T-helper 2 cell treated with Interferon-gamma antibody and Interleukin-4, amounts not matched to agents 5 μg/mL and 100 μg/mL, for 36 hours (primary cell): ENCODE measurements around the gene ROBO2.

Source experiments
- DNase-seq: peaks from one replicate; pipeline ENCODE4 v3.0.0; 2021; ENCODE audit warnings: low spot score
- H3K27ac Mint-ChIP-seq: one replicate; pipeline ENCODE4 v1.8.0; 2021; ENCODE audit warnings: mild to moderate bottlenecking, mixed read lengths
- H3K27me3 Mint-ChIP-seq: one replicate; pipeline ENCODE4 v1.8.0; 2021; ENCODE audit warnings: low read depth, mixed read lengths
- H3K36me3 Mint-ChIP-seq: one replicate; pipeline ENCODE4 v1.8.0; 2021; ENCODE audit warnings: low read depth, mixed read lengths
- H3K4me1 Mint-ChIP-seq: one replicate; pipeline ENCODE4 v1.8.0; 2021; ENCODE audit warnings: low read depth, mixed read lengths
- H3K4me3 Mint-ChIP-seq: one replicate; pipeline ENCODE4 v1.8.0; 2022; ENCODE audit warnings: mild to moderate bottlenecking, moderate library complexity, mixed read lengths
- H3K9me3 Mint-ChIP-seq: one replicate; pipeline ENCODE4 v1.8.0; 2021; ENCODE audit warnings: mixed read lengths

The ROBO2 gene

DNA sequence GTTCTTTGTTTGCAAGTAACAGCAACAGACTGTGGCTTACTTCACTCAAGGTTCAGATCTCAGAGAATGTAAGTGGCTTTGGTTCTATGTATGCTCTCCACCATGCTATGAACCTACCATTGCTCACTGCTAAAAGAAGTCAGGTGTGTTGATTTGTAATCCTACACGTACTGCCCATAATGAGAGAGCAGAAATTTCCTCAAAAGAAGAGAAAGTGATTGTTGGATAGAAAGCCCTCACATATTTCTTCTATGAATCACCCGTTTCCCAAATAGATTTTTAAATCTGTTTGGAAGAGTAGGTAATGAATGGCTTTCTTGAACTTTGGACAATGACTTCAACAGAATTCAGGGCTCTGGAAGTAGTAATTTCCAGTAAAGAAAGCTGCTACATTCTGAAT, 565.4 kb downstream of the ROBO2 start:
- H3K27me3 Mint-ChIP-seq: no peaks in the 10 kb centered on the region
- H3K9me3 Mint-ChIP-seq: peaks cover 27% of the 10 kb centered on the region
- no peaks in the 10 kb centered on the region for H3K4me1 Mint-ChIP-seq
- H3K27ac Mint-ChIP-seq: no peak overlapping the region
- no peak for DNase-seq
- no peak overlapping the region for H3K4me3 Mint-ChIP-seq
- H3K36me3 Mint-ChIP-seq: no peaks in the 10 kb centered on the region

DNA sequence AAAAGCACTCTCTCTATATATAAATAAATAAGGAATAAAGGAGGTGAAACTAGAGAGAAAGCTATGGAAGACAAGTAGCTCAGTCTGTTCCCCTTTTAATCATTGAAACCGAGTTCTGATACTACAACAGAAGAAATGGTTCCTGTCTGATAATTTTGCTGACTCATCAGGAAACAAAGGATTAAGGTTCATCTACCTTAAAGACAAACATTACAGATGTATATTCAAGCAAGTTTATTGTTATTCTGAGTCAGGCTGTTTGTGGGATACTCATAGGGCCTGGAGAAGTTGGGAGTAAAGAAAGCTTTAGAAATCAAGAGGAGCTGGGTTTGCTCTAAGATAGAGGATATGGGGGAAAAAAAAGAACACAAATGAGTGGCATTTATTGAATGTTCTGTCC, 566.0 kb downstream of the ROBO2 start:
- Mint-ChIP-seq H3K9me3 (peaks cover 26% of the 10 kb centered on the region), H3K4me3 (no peak overlapping the region), H3K4me1 (no peaks in the 10 kb centered on the region), H3K27ac (no peak overlapping the region), H3K27me3 (no peaks in the 10 kb centered on the region), H3K36me3 (no peaks in the 10 kb centered on the region)
- DNase-seq: no peak

DNA sequence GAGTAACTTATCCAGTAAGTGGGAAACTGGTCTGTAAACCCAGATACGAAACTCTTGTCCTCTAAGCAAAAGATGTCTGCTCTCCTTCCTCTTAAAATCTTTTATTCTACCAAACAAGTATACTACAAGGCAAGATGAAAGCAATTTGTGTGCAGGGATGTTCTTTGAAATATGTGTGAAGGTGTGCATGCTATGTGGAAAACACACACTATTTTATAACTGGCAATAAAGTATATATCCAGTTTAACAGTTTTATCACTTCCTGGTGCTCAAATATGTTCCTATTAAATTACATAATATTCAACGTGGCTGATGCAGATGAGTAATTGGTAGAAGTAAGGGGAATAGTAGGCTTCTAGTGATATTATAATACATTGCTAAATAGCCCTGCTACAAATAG, 566.5 kb downstream of the ROBO2 start:
- no peak overlapping the region for H3K27ac Mint-ChIP-seq
- peaks cover 30% of the 10 kb centered on the region for H3K9me3 Mint-ChIP-seq
- no peak overlapping the region for H3K4me3 Mint-ChIP-seq
- no peaks in the 10 kb centered on the region for H3K4me1 Mint-ChIP-seq
- no peaks in the 10 kb centered on the region for H3K36me3 Mint-ChIP-seq
- no peak for DNase-seq
- H3K27me3 Mint-ChIP-seq: no peaks in the 10 kb centered on the region

DNA sequence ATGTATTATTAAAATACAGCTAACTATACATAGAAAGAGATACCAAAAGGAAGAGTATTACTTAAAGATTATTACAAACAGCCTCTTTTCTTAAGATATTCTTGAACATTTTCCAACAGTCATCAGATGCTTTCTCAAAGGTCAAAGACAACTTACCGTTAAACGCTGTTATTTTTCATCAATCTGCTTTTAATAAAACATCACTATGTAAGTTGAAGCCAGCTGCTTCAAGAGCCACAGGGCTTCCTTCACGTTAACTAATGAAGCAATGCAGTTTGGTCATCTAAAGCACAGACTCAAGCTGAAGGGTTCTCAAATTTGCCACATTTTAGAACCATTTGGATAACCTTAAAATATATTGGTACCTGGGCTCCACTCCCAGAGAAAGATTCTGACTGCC, 578.8 kb downstream of the ROBO2 start:
- no peak for DNase-seq
- Mint-ChIP-seq H3K4me3 (no peak overlapping the region), H3K27me3 (no peaks in the 10 kb centered on the region), H3K4me1 (no peaks in the 10 kb centered on the region), H3K36me3 (no peaks in the 10 kb centered on the region), H3K27ac (no peak overlapping the region), H3K9me3 (peaks cover 31% of the 10 kb centered on the region)

DNA sequence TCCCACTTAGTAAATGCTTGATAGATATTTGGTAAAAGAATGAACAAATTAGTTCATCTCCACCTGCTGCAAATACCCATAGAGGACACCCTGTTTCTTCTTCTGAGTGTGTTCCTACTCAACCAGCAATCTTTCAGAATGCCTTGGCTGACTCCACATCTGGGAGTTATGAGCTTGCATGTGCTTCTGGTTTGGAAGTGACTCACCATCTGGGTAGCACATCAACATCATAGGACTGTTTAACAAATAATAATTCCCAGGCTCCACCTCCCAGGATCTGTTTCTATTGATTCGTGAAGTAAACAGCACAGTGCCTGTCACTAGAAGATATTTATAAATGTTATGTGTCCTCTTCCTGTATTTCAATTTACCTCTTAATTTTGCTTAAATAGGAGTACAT, 580.1 kb downstream of the ROBO2 start:
- Mint-ChIP-seq H3K27ac (no peak overlapping the region), H3K27me3 (no peaks in the 10 kb centered on the region), H3K9me3 (peaks cover 32% of the 10 kb centered on the region), H3K36me3 (no peaks in the 10 kb centered on the region), H3K4me1 (no peaks in the 10 kb centered on the region), H3K4me3 (no peak overlapping the region)
- no peak for DNase-seq

DNA sequence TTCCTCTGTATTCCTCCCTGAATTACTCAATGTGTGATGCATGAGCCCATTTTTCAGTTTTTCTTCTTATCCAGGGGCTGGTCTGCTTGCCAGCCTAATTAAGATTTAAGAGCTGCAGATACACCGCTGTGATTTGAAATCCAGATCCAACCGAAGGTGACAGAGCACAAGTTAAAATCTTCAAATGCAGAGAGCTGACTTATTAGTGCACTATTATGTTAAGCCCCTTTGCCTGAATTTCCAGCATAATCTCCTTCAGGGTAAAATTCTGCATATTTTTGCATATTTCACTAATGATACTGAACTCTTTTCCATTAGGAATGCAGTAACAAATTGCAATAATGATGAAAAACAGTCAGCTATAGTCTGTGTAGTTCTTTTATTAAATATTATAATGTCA, 583.6 kb downstream of the ROBO2 start:
- no peak overlapping the region for H3K27ac Mint-ChIP-seq
- no peaks in the 10 kb centered on the region for H3K4me1 Mint-ChIP-seq
- H3K36me3 Mint-ChIP-seq: no peaks in the 10 kb centered on the region
- no peak for DNase-seq
- H3K4me3 Mint-ChIP-seq: no peak overlapping the region
- peaks cover 25% of the 10 kb centered on the region for H3K9me3 Mint-ChIP-seq
- no peaks in the 10 kb centered on the region for H3K27me3 Mint-ChIP-seq

DNA sequence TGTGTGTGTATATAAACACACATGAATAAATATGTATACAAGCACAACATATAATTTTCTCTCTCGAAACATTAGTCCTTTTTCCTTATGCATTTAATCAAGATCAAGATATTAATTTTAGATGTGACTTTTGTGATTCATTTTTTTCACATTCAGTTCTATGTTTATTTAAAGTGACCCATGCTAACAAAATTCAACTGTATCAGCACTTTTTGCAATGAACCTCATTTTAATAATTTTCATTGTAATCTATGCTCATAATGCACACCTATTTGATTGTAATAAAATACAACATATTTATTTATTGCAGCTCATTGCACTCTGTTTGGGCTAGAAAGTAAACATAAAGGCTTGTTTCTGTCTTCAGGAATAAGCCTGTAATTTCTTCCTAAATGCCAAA, 586.3 kb downstream of the ROBO2 start:
- no peaks in the 10 kb centered on the region for H3K27me3 Mint-ChIP-seq
- H3K4me1 Mint-ChIP-seq: no peaks in the 10 kb centered on the region
- H3K9me3 Mint-ChIP-seq: peaks cover 26% of the 10 kb centered on the region
- no peak for DNase-seq
- H3K36me3 Mint-ChIP-seq: no peaks in the 10 kb centered on the region
- no peak overlapping the region for H3K27ac Mint-ChIP-seq
- H3K4me3 Mint-ChIP-seq: no peak overlapping the region

DNA sequence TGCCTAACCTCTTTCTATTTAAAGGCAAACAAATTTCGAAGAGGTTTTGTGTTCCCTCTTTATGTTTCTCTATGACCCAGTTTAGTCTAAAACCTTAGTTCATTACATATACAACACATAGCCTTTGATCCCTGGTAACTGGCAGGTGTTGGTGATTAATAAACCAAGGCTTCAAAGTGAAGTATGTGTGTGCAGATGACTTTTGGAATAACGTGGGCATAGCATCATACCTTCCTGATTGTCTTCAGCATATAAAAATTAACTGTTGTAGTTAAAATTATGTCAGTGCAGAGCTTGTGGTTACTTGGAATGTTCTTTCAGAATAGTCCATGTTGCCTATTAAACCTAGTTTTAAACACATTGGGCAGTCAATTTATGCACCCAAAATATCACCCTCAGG, 608.3 kb downstream of the ROBO2 start:
- no peak for DNase-seq
- Mint-ChIP-seq H3K27me3 (no peaks in the 10 kb centered on the region), H3K27ac (no peak overlapping the region), H3K4me1 (no peaks in the 10 kb centered on the region), H3K9me3 (peaks cover 13% of the 10 kb centered on the region), H3K4me3 (no peak overlapping the region), H3K36me3 (no peaks in the 10 kb centered on the region)

DNA sequence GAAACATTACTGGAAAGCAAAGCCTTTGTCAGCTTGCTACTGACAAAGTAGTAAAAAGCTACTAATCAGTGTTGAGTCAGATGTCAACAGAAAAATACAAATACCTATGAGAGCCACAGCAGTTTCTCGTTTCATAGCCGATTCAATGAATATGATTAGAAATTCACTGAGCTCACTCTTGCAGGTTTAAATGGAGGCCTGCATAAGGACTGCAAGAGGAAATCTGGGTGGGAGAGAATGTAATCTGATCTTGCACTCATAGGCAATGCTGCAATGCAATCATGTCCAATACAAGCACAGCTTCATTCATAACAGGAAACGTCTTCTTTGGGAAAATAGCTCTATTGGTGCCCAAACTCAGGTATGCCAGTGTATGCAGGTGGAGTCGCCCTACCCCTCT, 608.8 kb downstream of the ROBO2 start:
- no peak for DNase-seq
- Mint-ChIP-seq H3K27ac (no peak overlapping the region), H3K36me3 (no peaks in the 10 kb centered on the region), H3K4me3 (no peak overlapping the region), H3K9me3 (peaks cover 12% of the 10 kb centered on the region), H3K4me1 (no peaks in the 10 kb centered on the region), H3K27me3 (no peaks in the 10 kb centered on the region)

DNA sequence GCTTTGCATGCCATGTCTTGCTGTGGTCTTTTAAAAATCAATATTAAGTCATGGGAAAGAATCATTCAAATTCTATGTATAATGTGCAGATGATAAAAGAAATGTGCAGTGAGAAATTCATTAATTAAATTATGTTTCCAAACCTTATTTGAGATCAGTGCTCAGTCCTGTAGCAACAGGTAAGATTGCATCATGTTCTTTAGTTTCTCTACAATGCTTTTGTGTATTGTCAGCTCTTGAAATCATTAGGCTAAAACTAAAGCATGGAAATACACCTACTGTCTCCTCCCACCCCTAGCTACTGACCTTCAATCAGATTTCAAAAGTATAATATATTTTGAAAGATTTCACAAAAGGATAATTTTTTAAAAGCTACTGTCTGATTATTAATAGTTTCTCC, 612.7 kb downstream of the ROBO2 start:
- H3K27ac Mint-ChIP-seq: no peak overlapping the region
- peaks cover 28% of the 10 kb centered on the region for H3K9me3 Mint-ChIP-seq
- no peaks in the 10 kb centered on the region for H3K27me3 Mint-ChIP-seq
- no peak for DNase-seq
- no peaks in the 10 kb centered on the region for H3K4me1 Mint-ChIP-seq
- no peak overlapping the region for H3K4me3 Mint-ChIP-seq
- H3K36me3 Mint-ChIP-seq: no peaks in the 10 kb centered on the region

DNA sequence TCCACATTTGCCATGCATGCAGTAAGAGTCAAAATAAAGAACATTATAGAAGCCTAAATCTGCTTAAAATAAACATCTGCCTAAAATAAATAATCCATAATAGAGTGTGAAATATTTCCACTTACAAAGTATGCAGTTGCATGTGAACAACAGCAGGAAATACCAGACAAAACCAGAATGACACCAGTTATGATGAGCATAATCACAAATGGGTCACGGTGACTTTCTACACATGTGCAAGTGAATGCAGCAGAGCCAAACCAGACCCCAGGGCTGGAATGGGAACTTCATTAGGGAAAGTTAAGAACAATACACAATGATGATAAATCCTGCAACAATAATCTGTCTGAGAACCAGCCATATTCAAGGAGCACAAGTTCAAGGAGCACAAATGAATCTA, 615.5 kb downstream of the ROBO2 start:
- Mint-ChIP-seq H3K36me3 (no peaks in the 10 kb centered on the region), H3K4me3 (no peak overlapping the region), H3K9me3 (peaks cover 36% of the 10 kb centered on the region), H3K27me3 (no peaks in the 10 kb centered on the region), H3K4me1 (no peaks in the 10 kb centered on the region), H3K27ac (no peak overlapping the region)
- no peak for DNase-seq

DNA sequence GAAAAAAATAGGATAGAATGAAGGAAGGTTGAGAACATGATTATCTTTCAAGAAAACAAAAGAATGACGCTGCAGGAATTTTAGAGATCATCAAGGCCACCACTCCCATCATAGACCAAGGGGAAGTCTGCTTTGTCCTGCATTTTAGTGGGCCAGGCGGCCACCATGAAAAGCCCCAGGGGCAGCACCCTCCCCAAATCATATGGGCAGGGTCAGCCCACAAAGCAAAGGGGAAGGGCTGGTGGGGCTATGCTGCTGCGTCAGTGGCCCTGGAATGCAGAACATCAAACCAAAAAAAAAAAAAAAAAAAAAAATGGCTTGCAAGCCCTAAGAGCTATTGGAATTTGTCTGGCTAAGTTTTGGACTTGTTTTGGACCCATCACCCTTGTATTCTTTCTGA, 620.8 kb downstream of the ROBO2 start:
- Mint-ChIP-seq H3K4me1 (no peaks in the 10 kb centered on the region), H3K27me3 (no peaks in the 10 kb centered on the region), H3K9me3 (peaks cover 40% of the 10 kb centered on the region), H3K27ac (no peak overlapping the region), H3K4me3 (no peak overlapping the region), H3K36me3 (no peaks in the 10 kb centered on the region)
- no peak for DNase-seq

DNA sequence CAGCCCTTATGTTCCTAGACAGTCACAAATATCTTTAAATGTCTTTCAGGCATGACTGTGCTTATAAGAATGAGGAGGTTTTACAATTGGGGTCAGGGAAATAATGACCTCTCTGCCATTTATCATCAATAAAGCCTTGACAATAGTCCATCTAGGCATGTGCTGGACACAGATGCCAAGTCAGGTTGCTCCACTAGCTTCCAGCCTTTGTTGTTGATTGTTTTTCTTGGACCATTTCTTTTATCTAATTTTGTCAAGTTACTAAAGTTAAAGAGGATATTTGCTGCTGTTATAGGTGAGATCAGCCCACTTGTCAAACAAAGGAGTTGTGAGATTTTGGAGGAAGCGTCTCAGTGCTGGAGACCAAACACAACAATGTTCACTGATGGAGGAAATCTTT, 628.0 kb downstream of the ROBO2 start:
- Mint-ChIP-seq H3K27me3 (no peaks in the 10 kb centered on the region), H3K36me3 (no peaks in the 10 kb centered on the region), H3K4me3 (no peak overlapping the region), H3K4me1 (no peaks in the 10 kb centered on the region), H3K9me3 (peaks cover 45% of the 10 kb centered on the region), H3K27ac (no peak overlapping the region)
- DNase-seq: no peak

DNA sequence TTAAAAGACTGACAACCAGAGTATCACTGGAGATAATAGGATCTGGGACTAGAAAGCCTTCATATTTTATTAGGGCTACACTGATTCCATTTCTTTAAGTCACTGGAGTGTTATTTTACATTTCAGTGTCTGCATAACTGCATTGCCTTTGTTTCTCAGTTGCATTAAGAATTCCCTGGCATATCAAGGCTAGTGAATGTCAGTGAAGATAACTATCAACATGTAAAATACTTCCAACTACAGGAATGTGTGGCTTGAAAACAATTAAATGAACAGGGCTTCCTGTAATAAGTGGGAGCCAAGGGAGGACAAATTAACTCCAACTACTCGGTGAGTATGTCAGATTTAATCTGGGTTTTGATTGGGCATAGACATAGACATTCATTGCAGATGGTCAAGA, 628.5 kb downstream of the ROBO2 start:
- no peaks in the 10 kb centered on the region for H3K27me3 Mint-ChIP-seq
- peaks cover 43% of the 10 kb centered on the region for H3K9me3 Mint-ChIP-seq
- H3K4me3 Mint-ChIP-seq: no peak overlapping the region
- no peak for DNase-seq
- no peaks in the 10 kb centered on the region for H3K4me1 Mint-ChIP-seq
- H3K36me3 Mint-ChIP-seq: no peaks in the 10 kb centered on the region
- no peak overlapping the region for H3K27ac Mint-ChIP-seq

DNA sequence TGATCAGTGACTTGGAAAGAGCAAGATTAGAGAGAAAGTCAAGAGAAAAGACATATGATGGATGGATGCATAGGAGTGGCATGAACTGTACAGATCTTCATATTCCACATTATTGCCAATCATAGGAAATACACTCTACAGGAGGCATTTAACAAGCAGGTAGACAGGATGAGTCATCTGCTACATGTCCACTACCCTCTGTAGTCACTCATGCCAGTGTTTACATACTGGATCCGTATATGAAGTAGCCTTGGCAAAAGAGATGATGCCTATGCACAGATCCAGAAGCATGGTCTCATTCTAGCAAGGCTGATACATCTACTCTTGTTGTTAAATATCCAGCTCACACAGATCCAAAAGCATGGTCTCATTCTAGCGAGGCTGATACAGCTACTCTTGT, 632.1 kb downstream of the ROBO2 start:
- DNase-seq: no peak
- H3K4me1 Mint-ChIP-seq: no peaks in the 10 kb centered on the region
- no peak overlapping the region for H3K4me3 Mint-ChIP-seq
- H3K27me3 Mint-ChIP-seq: no peaks in the 10 kb centered on the region
- no peaks in the 10 kb centered on the region for H3K36me3 Mint-ChIP-seq
- peaks cover 48% of the 10 kb centered on the region for H3K9me3 Mint-ChIP-seq
- H3K27ac Mint-ChIP-seq: no peak overlapping the region

DNA sequence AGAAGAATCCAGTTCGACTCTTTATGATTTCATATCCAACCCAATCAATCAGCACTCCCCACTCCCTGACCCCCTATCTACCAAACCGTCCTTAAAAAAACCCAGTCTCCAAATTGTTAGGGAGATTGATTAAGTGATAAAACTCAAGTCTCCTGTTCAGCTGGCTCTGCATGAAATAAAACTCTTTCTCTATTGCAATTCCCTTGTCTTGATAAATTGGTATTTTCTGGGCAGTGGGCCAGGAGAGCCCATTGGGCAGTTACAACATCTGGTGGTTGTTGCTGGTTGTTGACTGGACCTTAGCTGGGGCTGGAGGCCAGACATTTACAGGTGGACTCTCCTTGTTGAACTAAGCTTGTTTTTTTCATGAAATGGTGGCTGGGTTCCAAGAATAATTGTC, 642.3 kb downstream of the ROBO2 start:
- no peak for DNase-seq
- no peak overlapping the region for H3K27ac Mint-ChIP-seq
- H3K4me3 Mint-ChIP-seq: no peak overlapping the region
- H3K36me3 Mint-ChIP-seq: no peaks in the 10 kb centered on the region
- H3K4me1 Mint-ChIP-seq: no peaks in the 10 kb centered on the region
- no peaks in the 10 kb centered on the region for H3K27me3 Mint-ChIP-seq
- H3K9me3 Mint-ChIP-seq: peaks cover 29% of the 10 kb centered on the region
